NCI-H2171 treated with DMSO at 0.1 percent for 48 hours (cell line): Measurements from ENCODE around the gene CAMTA1.
"Not testable (repeated sequence)": the region's sequence is repeated elsewhere in the genome, so short reads cannot be mapped to it uniquely, and the experiment has no call there.

Experiments used
- DNase-seq: peaks from one replicate; lab custom pipeline; 2025; lab: John Stamatoyannopoulos, UW

Gene CAMTA1

GRCh38 chr1:7409278-7409677 lies 624.0 kb downstream of the CAMTA1 start:
- DNase-seq, result no peak

- no peak for DNase-seq
Observed at GRCh38 chr1:7410156-7410555, 624.9 kb downstream of the CAMTA1 start.

GRCh38 chr1:7417618-7418017 lies 632.4 kb downstream of the CAMTA1 start:
- not testable (repeated sequence) for DNase-seq

- DNase-seq, result no peak
Observed at GRCh38 chr1:7418442-7419080, 633.3 kb downstream of the CAMTA1 start.

GRCh38 chr1:7420098-7420445 lies 634.8 kb downstream of the CAMTA1 start:
- no peak for DNase-seq

- DNase-seq, result no peak
Observed at GRCh38 chr1:7420470-7421100, 635.3 kb downstream of the CAMTA1 start.

- no peak for DNase-seq
Observed at GRCh38 chr1:7421471-7422075, 636.3 kb downstream of the CAMTA1 start.

- no peak for DNase-seq
Observed at GRCh38 chr1:7422081-7422480, 636.8 kb downstream of the CAMTA1 start.

- DNase-seq, result no peak
Observed at GRCh38 chr1:7422561-7422960, 637.3 kb downstream of the CAMTA1 start.

GRCh38 chr1:7422966-7423365 lies 637.7 kb downstream of the CAMTA1 start:
- DNase-seq, result no peak

- no peak for DNase-seq
Observed at GRCh38 chr1:7424352-7424890, 639.2 kb downstream of the CAMTA1 start.

GRCh38 chr1:7425229-7425628 lies 640.0 kb downstream of the CAMTA1 start:
- DNase-seq, result no peak

GRCh38 chr1:7425771-7426170 lies 640.5 kb downstream of the CAMTA1 start:
- no peak for DNase-seq

GRCh38 chr1:7426780-7427604 lies 641.7 kb downstream of the CAMTA1 start:
- no peak for DNase-seq

GRCh38 chr1:7427605-7428300 lies 642.5 kb downstream of the CAMTA1 start:
- DNase-seq, result no peak

- DNase-seq, result no peak
Observed at GRCh38 chr1:7429290-7429689, 644.0 kb downstream of the CAMTA1 start.

- no peak for DNase-seq
Observed at GRCh38 chr1:7430047-7430608, 644.9 kb downstream of the CAMTA1 start.

- no peak for DNase-seq
Observed at GRCh38 chr1:7430691-7431090, 645.4 kb downstream of the CAMTA1 start.

GRCh38 chr1:7432102-7432899 lies 647.0 kb downstream of the CAMTA1 start:
- DNase-seq, result peak; percentile 29

- DNase-seq, result peak; percentile 52
Observed at GRCh38 chr1:7432900-7433380, 647.7 kb downstream of the CAMTA1 start.

- DNase-seq, result no peak
Observed at GRCh38 chr1:7434566-7434965, 649.3 kb downstream of the CAMTA1 start.
